Astrocyte of the spinal cord (primary cell): ENCODE measurements around the gene SH3BGRL3.

Experiments used
- DNase-seq: peaks from one replicate; pipeline ENCODE4 v3.0.0; 2011; ENCODE audit warnings: low read depth, low spot score
- H3K4me3 ChIP-seq: 2 replicates; pipeline ENCODE4 v1.5.1; 2011; ENCODE audit warnings: low read depth, mild to moderate bottlenecking, low read length, moderate library complexity
- CTCF ChIP-seq: IDR thresholded peaks from 2 replicates; pipeline ENCODE4 v1.5.1; 2012; ENCODE audit warnings: low read depth, mild to moderate bottlenecking, low read length, inconsistent platforms
- in situ Hi-C: cut with HindIII; loops from 2 replicates; pipeline ENCODE4 v1.10.0; 2017; ENCODE audit warnings: low sequenced_read_pairs

SH3BGRL3 gene

DNA sequence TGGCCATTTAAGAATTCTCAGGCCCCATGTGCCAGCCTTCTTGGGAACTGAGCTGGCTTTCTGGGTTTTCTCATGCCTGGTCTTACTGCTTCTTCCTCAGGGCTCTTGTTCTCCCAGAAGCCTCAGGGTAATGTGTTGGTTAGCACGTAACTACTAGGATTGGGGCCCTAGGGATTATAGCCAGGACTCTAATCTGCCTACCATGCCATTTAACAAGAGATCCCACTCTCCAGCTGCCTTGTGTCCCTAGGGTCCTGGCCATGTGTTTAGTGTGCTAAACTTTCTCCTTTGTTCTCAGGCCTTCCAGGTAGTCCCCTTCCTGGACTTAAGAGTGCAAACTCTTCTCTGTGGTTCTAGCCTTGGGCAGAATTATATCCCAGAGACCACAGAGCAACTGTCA is 2.2 kb upstream of the SH3BGRL3 start:
- in situ Hi-C loops, result no loop called here
- no peak for TF ChIP-seq CTCF
- no peak overlapping the region for H3K4me3 ChIP-seq
- no peak for DNase-seq

- no peak overlapping the region for H3K4me3 ChIP-seq
- DNase-seq, result peak; percentile 76
- TF ChIP-seq CTCF, result no peak
- in situ Hi-C loops, result no loop called here
Measured at GRCh38 chr1:26278303-26278702, 1.6 kb upstream of the SH3BGRL3 start.

GRCh38 chr1:26278724-26279455 is 996 bp upstream of the SH3BGRL3 start:
- H3K4me3 ChIP-seq, result peak overlapping the region; percentile 86
- in situ Hi-C loops, result no loop called here
- peak; percentile 42 for DNase-seq
- no peak for TF ChIP-seq CTCF

DNA sequence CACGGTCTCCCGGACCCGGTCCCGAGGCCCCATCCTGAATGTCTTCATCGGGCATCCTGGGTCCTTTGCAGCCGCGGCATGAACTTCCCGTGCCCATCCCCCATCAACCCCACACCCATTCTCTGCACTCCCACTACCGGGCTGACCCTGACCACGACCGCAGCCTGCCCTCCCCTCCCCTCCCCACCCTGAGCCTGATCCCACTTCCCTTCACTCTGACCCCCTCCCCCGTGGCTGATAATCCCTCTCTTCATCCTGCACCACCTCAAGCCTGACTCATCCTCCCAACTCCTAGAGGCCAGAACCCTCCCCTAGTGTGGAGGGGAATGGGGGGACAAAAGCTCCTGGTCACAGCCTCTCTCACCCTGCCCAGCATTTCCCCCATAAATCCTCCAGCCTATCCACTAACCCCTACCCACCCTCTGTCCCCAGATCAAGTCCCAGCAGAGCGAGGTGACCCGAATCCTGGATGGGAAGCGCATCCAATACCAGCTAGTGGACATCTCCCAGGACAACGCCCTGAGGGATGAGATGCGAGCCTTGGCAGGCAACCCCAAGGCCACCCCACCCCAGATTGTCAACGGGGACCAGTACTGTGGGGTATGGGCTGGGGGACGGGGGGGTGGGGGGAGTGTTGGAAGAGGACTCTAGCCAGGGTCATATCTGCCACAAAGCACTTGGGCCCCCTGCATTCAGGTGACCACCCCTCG is 602 bp downstream of the SH3BGRL3 start:
- TF ChIP-seq CTCF, result no peak
- in situ Hi-C loops, result no loop called here
- H3K4me3 ChIP-seq, result peak overlapping the region; percentile 86
- no peak for DNase-seq

- in situ Hi-C loops, result no loop called here
- peak overlapping the region; percentile 86 for H3K4me3 ChIP-seq
- no peak for DNase-seq
- TF ChIP-seq CTCF, result no peak
Measured at GRCh38 chr1:26281091-26281958, 1.4 kb downstream of the SH3BGRL3 start.

- TF ChIP-seq CTCF, result no peak
- H3K4me3 ChIP-seq, result peak overlapping the region; percentile 86
Measured at GRCh38 chr1:26281971-26282370, 2.1 kb downstream of the SH3BGRL3 start.

More at GRCh38 chr1:26281971-26282370, 2.1 kb downstream of the SH3BGRL3 start:
- peak; percentile 45 for DNase-seq
- in situ Hi-C loops, result no loop called here
